ENCODE results near the gene COPG2.

DNA sequence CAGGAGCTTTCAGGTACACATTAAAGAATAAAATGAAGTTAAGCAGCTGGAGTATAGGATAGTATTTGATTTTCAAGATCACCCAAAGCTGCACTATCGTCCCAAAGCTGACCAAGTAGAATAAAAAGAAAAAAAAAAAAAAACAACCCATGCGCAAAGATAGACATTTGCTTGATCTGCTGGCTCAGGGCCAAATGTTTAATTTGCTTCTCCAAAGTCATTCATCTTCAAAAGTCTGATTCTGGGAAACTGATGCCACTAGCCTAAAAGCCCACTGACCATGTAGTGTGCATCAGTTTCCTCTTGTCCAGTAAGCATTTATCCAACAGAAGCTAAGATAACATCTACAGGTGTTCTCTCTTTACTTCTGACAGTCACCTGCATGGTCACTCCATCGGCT is 162.2 kb downstream of the COPG2 start:
- TF ChIP-seq, protein P1, sequence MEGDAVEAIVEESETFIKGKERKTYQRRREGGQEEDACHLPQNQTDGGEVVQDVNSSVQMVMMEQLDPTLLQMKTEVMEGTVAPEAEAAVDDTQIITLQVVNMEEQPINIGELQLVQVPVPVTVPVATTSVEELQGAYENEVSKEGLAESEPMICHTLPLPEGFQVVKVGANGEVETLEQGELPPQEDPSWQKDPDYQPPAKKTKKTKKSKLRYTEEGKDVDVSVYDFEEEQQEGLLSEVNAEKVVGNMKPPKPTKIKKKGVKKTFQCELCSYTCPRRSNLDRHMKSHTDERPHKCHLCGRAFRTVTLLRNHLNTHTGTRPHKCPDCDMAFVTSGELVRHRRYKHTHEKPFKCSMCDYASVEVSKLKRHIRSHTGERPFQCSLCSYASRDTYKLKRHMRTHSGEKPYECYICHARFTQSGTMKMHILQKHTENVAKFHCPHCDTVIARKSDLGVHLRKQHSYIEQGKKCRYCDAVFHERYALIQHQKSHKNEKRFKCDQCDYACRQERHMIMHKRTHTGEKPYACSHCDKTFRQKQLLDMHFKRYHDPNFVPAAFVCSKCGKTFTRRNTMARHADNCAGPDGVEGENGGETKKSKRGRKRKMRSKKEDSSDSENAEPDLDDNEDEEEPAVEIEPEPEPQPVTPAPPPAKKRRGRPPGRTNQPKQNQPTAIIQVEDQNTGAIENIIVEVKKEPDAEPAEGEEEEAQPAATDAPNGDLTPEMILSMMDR (IDR thresholded peaks at IDR 0.05; ENCODE audit: low read depth, low read length, poor library complexity, severe bottlenecking) = no peak
- TF ChIP-seq EZH2phosphoT487 (IDR thresholded peaks at IDR 0.05; ENCODE audit: borderline replicate concordance, low read length) = no peak
